SU-DHL-6 (cell line): ENCODE data around the gene ADAMTS12.
"Not testable (repeated sequence)": the region's sequence is repeated elsewhere in the genome, so short reads cannot be mapped to it uniquely, and the experiment has no call there.

Experiments
- EZH2phosphoT487 ChIP-seq: fragments of 200-600 bp; sonication (generic), shearing (Covaris generic); conservative IDR thresholded peaks from 2 replicates; pipeline ENCODE4 v1.6.1; 2018; ENCODE audit warnings: mild to moderate bottlenecking, antibody characterized with exemption, low read length, moderate library complexity, mixed read lengths
- TF ChIP-seq, protein P1 (sequence below): fragments of 200-600 bp; sonication (generic); IDR thresholded peaks from one replicate; pipeline ENCODE4 v1.5.1; 2017; ENCODE audit warnings: antibody characterized with exemption, mild to moderate bottlenecking, low read length, moderate library complexity; ENCODE audit not compliant: insufficient read depth, poor library complexity, severe bottlenecking

DNA sequence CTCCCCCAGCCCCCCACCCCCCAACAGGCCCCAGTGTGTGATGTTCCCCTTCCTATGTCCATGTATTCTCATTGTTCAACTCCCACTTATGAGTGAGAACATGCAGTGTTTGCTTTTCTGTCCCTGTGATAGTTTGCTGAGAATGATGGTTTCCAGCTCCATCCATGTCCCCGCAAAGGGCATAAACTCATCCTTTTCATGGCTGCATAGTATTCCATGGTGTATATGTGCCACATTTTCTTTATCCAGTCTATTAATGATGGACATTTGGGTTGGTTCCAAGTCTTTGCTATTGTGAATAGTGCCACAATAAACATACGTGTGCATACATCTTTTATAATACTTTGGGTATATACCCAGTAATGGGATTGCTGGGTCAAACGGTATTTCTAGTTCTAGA, 23.1 kb upstream of the ADAMTS12 start:
- TF ChIP-seq, protein P1, sequence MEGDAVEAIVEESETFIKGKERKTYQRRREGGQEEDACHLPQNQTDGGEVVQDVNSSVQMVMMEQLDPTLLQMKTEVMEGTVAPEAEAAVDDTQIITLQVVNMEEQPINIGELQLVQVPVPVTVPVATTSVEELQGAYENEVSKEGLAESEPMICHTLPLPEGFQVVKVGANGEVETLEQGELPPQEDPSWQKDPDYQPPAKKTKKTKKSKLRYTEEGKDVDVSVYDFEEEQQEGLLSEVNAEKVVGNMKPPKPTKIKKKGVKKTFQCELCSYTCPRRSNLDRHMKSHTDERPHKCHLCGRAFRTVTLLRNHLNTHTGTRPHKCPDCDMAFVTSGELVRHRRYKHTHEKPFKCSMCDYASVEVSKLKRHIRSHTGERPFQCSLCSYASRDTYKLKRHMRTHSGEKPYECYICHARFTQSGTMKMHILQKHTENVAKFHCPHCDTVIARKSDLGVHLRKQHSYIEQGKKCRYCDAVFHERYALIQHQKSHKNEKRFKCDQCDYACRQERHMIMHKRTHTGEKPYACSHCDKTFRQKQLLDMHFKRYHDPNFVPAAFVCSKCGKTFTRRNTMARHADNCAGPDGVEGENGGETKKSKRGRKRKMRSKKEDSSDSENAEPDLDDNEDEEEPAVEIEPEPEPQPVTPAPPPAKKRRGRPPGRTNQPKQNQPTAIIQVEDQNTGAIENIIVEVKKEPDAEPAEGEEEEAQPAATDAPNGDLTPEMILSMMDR: not testable (repeated sequence)
- TF ChIP-seq EZH2phosphoT487: not testable (repeated sequence)
